Hematopoietic multipotent progenitor cell treated with erythropoietin and hydrocortisone succinate and interleukin-3 and kit ligand, for 15 days (in vitro differentiated cells): ENCODE data around the gene ETFDH.
"Not testable (repeated sequence)": the region's sequence is repeated elsewhere in the genome, so short reads cannot be mapped to it uniquely, and the experiment has no call there.

Source experiments
- DNase-seq: peaks from one replicate; pipeline ENCODE4 v3.0.0-alpha.2; 2015; ENCODE audit warnings: low spot score

Gene ETFDH

GRCh38 chr4:158755819-158756218, 83.7 kb downstream of the ETFDH start:
- DNase-seq = not testable (repeated sequence)

GRCh38 chr4:158756588-158756987, 84.5 kb downstream of the ETFDH start:
- no peak for DNase-seq

- DNase-seq = no peak
Measured at GRCh38 chr4:158758142-158758541, 86.0 kb downstream of the ETFDH start.

GRCh38 chr4:158758703-158759102, 86.6 kb downstream of the ETFDH start:
- no peak for DNase-seq
